Panc1 (cell line): ENCODE measurements around the gene NELFE.
"Not testable (repeated sequence)": the region's sequence is repeated elsewhere in the genome, so short reads cannot be mapped to it uniquely, and the experiment has no call there.

Source experiments
- POLR2AphosphoS5 ChIP-seq: IDR thresholded peaks from 2 replicates; pipeline ENCODE4 v1.6.1; 2012; ENCODE audit warnings: mild to moderate bottlenecking, low read depth, low read length, moderate library complexity
- SIN3A ChIP-seq: IDR thresholded peaks from 2 replicates; pipeline ENCODE4 v1.6.1; 2012; ENCODE audit warnings: low read depth, mild to moderate bottlenecking, low read length, moderate library complexity, borderline replicate concordance; ENCODE audit not compliant: insufficient read depth
- TCF7L2 ChIP-seq: IDR thresholded peaks from 2 replicates; pipeline ENCODE4 v1.6.1; 2011; ENCODE audit warnings: mild to moderate bottlenecking, low read depth, low read length, inconsistent platforms
- TF ChIP-seq, protein P1 (sequence below): fragments of 450-650 bp; IDR thresholded peaks from 2 replicates; pipeline ENCODE4 v1.5.1; 2017; ENCODE audit warnings: mild to moderate bottlenecking
- TF ChIP-seq, protein P2 (sequence below), 2 experiments: IDR thresholded peaks; 2 replicates each; pipeline ENCODE4 v1.6.1; 2011 to 2012; ENCODE audit warnings: low read depth in 2 of 2, control low read depth in 1 of 2, low read length in 1 of 2, mild to moderate bottlenecking in 1 of 2, moderate library complexity in 1 of 2; ENCODE audit not compliant: insufficient read depth in 1 of 2

DNA sequence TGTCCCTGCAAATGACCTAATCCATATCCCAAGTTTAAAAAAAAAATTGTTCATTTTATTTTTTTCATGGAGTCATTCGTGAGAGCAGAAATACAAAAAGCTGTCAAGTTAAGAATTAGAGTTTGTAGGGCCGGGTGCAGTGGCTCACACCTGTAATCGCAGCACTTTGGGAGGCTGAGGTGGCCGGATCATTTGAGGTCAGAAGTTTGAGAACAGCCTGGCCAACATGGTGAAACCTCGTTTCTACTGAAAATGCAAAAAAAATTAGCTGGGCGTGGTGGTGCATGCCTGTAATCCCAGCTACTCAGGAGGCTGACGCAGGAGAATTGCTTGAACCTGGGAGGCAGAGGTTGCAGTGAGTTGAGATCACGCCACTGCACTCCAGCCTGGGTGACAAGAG is 52.0 kb downstream of the NELFE start:
- TF ChIP-seq, protein P1, sequence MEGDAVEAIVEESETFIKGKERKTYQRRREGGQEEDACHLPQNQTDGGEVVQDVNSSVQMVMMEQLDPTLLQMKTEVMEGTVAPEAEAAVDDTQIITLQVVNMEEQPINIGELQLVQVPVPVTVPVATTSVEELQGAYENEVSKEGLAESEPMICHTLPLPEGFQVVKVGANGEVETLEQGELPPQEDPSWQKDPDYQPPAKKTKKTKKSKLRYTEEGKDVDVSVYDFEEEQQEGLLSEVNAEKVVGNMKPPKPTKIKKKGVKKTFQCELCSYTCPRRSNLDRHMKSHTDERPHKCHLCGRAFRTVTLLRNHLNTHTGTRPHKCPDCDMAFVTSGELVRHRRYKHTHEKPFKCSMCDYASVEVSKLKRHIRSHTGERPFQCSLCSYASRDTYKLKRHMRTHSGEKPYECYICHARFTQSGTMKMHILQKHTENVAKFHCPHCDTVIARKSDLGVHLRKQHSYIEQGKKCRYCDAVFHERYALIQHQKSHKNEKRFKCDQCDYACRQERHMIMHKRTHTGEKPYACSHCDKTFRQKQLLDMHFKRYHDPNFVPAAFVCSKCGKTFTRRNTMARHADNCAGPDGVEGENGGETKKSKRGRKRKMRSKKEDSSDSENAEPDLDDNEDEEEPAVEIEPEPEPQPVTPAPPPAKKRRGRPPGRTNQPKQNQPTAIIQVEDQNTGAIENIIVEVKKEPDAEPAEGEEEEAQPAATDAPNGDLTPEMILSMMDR, result not testable (repeated sequence)
- TF ChIP-seq, protein P2, sequence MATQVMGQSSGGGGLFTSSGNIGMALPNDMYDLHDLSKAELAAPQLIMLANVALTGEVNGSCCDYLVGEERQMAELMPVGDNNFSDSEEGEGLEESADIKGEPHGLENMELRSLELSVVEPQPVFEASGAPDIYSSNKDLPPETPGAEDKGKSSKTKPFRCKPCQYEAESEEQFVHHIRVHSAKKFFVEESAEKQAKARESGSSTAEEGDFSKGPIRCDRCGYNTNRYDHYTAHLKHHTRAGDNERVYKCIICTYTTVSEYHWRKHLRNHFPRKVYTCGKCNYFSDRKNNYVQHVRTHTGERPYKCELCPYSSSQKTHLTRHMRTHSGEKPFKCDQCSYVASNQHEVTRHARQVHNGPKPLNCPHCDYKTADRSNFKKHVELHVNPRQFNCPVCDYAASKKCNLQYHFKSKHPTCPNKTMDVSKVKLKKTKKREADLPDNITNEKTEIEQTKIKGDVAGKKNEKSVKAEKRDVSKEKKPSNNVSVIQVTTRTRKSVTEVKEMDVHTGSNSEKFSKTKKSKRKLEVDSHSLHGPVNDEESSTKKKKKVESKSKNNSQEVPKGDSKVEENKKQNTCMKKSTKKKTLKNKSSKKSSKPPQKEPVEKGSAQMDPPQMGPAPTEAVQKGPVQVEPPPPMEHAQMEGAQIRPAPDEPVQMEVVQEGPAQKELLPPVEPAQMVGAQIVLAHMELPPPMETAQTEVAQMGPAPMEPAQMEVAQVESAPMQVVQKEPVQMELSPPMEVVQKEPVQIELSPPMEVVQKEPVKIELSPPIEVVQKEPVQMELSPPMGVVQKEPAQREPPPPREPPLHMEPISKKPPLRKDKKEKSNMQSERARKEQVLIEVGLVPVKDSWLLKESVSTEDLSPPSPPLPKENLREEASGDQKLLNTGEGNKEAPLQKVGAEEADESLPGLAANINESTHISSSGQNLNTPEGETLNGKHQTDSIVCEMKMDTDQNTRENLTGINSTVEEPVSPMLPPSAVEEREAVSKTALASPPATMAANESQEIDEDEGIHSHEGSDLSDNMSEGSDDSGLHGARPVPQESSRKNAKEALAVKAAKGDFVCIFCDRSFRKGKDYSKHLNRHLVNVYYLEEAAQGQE (IDR thresholded peaks at IDR 0.05; ENCODE audit: insufficient read depth in 1 of 2, low read depth in 2 of 2, low read length in 1 of 2), result not testable (repeated sequence)
- not testable (repeated sequence) for TF ChIP-seq SIN3A, POLR2AphosphoS5, TCF7L2
